Adrenal gland (tissue), 12 donors: ENCODE data around the gene KLHL15. TPM values are rescaled to one million over a fixed set of nuclear protein-coding genes. Genes with fewer than 3 reads are reported as not detected.
A peak's percentile ranks its signal among the peaks of the same experiment; 100 is the strongest.

Experiments
- DNase-seq, 7 donors: peaks; one replicate each; pipeline ENCODE4 v3.0.0-alpha.2; 2019 to 2020
- H3K27ac ChIP-seq, 5 donors: fragments of 200-600 bp; sonication (generic) in 4 of 5; 1 replicate in 3 of 5; 2 replicates in 2 of 5; pipeline versions ENCODE4 v1.5.1 to v1.8.0; 2016 to 2020; ENCODE audit warnings: mild to moderate bottlenecking in 1 of 5
- H3K27me3 ChIP-seq: fragments of 200-600 bp; 2 replicates; pipeline ENCODE4 v1.8.0; 2021
- H3K36me3 ChIP-seq, 2 donors: fragments of 200-600 bp; replicated peaks in 1 of 2; 1 replicate in 1 of 2; 2 replicates in 1 of 2; pipeline versions ENCODE4 v1.5.1 to v1.8.0; 2018 to 2022
- H3K4me1 ChIP-seq, 2 donors: fragments of 200-600 bp; replicated peaks in 1 of 2; 1 replicate in 1 of 2; 2 replicates in 1 of 2; pipeline versions ENCODE4 v1.5.1 to v1.8.0; 2018 to 2021
- H3K4me3 ChIP-seq, 4 donors: fragments of 200-600 bp; sonication (generic) in 3 of 4; one replicate each; pipeline ENCODE4 v1.5.1; 2016 to 2018
- H3K9me3 ChIP-seq, 3 donors: fragments of 200-600 bp; sonication (generic) in 1 of 3; replicated peaks in 1 of 3; 1 replicate in 2 of 3; 2 replicates in 1 of 3; pipeline versions ENCODE4 v1.5.1 to v1.8.0; 2016 to 2021
- CTCF ChIP-seq, 6 experiments: fragments of 450-650 bp in 4 of 6; fragments of 200-600 bp in 2 of 6; sonication (generic) in 1 of 6; IDR thresholded peaks; 1 replicate in 5 of 6; 2 replicates in 1 of 6; pipeline versions ENCODE4 v1.5.1 to v1.8.0; 2016 to 2021; ENCODE audit warnings: antibody characterized with exemption in 6 of 6, mild to moderate bottlenecking in 2 of 6, moderate library complexity in 1 of 6
- POLR2A ChIP-seq, 2 donors: fragments of 450-650 bp; IDR thresholded peaks; one replicate each; pipeline ENCODE4 v1.6.1; 2017; ENCODE audit warnings: antibody characterized with exemption in 2 of 2, mild to moderate bottlenecking in 2 of 2, moderate library complexity in 1 of 2
- WGBS, 4 donors: extraction: QIAGEN DNeasy Blood & Tissue Kit in 2 of 4; methylation state at CpG; one replicate each; pipeline versions ENCODE4 v1.1.5 to v1.1.7; 2013 to 2017; 5-methylcytosine and 5-hydroxymethylcytosine counted together
- intact Hi-C, 2 donors: fragments of 100-400 bp; cut with DNase I; formaldehyde crosslinking; loops; one replicate each; pipeline versions ENCODE4 v1.14.1 to v1.15.0; 2022 to 2023
- polyA plus RNA-seq, 3 donors: library from polyadenylated mRNA; stranded (reverse); fragments of 200-250 nt in 2 of 3; fragments of 350-450 nt in 1 of 3; fragmentation: Illumina TruSeq in 1 of 3; extraction: RNeasy Lipid Tissue Mini Kit (QIAGEN cat#74804) in 1 of 3; gene quantifications; one replicate each; pipeline ENCODE4 v1.2.3, GENCODE V29; 2013 to 2014
- total RNA-seq, 9 donors: library from RNA; depleted of rRNA in 4 of 9; stranded (reverse); fragments of >200 nt in 4 of 9; fragments of 120-200 nt in 1 of 9; fragmentation: NEBNext Ultra II Directional in 1 of 9; extraction: Animal tissue kit (Norgen Biotek cat#: 25700) in 1 of 9; gene quantifications; one replicate each; pipeline versions ENCODE4 v1.1.0 to v1.2.4, GENCODE V29; 2013 to 2023
- donor health status: healthy with polysubstance abuse.
- donor health status: Bipolar disorder and iron deficiency.
- donor health status: DM: yes; HTN: yes; CAD: no.
- donor health status: DM: no; HTN: no; CAD: no.
- donor health status: DM: no; HTN: no; CAD: no.
- donor health status: DM: yes; HTN: yes; CAD: no.

KLHL15 gene
- total and polyA plus RNA-seq, 12 donors, result 1.5 to 75.3 (median 17.2) TPM

- intact Hi-C loops, result no loop called here
- Histone ChIP-seq H3K4me1 (peaks cover 0 to 4% of the 10 kb centered on the region in 2 donors), H3K4me3 (peak overlapping the region in 2 of 4 donors; percentile 56 to 72), H3K27me3 (peaks cover 9% of the 10 kb centered on the region), H3K27ac (peak overlapping the region in 2 of 5 donors; percentile 93), H3K36me3 (no peaks in the 10 kb centered on the region), H3K9me3 (no peaks in the 10 kb centered on the region)
- TF ChIP-seq POLR2A (IDR thresholded peaks at IDR 0.05), result no peak
- no peak for TF ChIP-seq CTCF (IDR thresholded peaks at IDR 0.05)
- 3 to 19% (median 16%) methylated on average over 1 of the region's 1 CpG for WGBS, 4 donors
- DNase-seq, result no peak
Measured at GRCh38 chrX:24023544-24023943, 3.4 kb downstream of the KLHL15 start.

GRCh38 chrX:24020306-24020876 lies 6.6 kb downstream of the KLHL15 start:
- intact Hi-C loops, result no loop called here
- Histone ChIP-seq H3K4me3 (no peak overlapping the region), H3K27ac (no peak overlapping the region), H3K36me3 (no peaks in the 10 kb centered on the region), H3K27me3 (no peaks in the 10 kb centered on the region), H3K9me3 (no peaks in the 10 kb centered on the region), H3K4me1 (peaks cover 0 to 4% of the 10 kb centered on the region in 2 donors)
- no peak for TF ChIP-seq CTCF (IDR thresholded peaks at IDR 0.05)
- TF ChIP-seq POLR2A (IDR thresholded peaks at IDR 0.05), result no peak
- DNase-seq, result no peak
- 67 to 84% (median 73%) methylated on average over 3 of the region's 3 CpGs for WGBS, 4 donors

- H3K9me3 ChIP-seq, result no peaks in the 10 kb centered on the region
- no peak for DNase-seq
- no peak overlapping the region for H3K27ac ChIP-seq
- H3K4me1 ChIP-seq, result peaks cover 0 to 4% of the 10 kb centered on the region in 2 donors
- intact Hi-C loops, result no loop called here
- H3K4me3 ChIP-seq, result no peak overlapping the region
- TF ChIP-seq POLR2A (IDR thresholded peaks at IDR 0.05) (no peak), CTCF (IDR thresholded peaks at IDR 0.05) (no peak)
- no peaks in the 10 kb centered on the region for H3K36me3 ChIP-seq
- no peaks in the 10 kb centered on the region for H3K27me3 ChIP-seq
- WGBS, 4 donors, result 77 to 85% (median 80%) methylated on average over 5 to 7 of the region's 7 CpGs
Measured at GRCh38 chrX:24019448-24019847, 7.5 kb downstream of the KLHL15 start.

- Histone ChIP-seq H3K36me3 (no peaks in the 10 kb centered on the region), H3K4me1 (peaks cover 0 to 4% of the 10 kb centered on the region in 2 donors), H3K9me3 (no peaks in the 10 kb centered on the region), H3K4me3 (no peak overlapping the region), H3K27me3 (no peaks in the 10 kb centered on the region), H3K27ac (no peak overlapping the region)
- no peak for TF ChIP-seq CTCF (IDR thresholded peaks at IDR 0.05)
- TF ChIP-seq POLR2A (IDR thresholded peaks at IDR 0.05), result no peak
- intact Hi-C loops, result no loop called here
- 48 to 70% (median 60%) methylated on average over 4 of the region's 4 CpGs for WGBS, 4 donors
- DNase-seq, result no peak
Measured at GRCh38 chrX:24018809-24019208, 8.2 kb downstream of the KLHL15 start.
